Calu3 (cell line): ENCODE data around the gene SOCS3. TPM values are rescaled to one million over a fixed set of nuclear protein-coding genes. Genes with fewer than 3 reads are reported as not detected.

ENCODE experiments used
- BruUV-seq: library from RNA; stranded (reverse); fragments of 400-500 nt; replicated peaks from 2 replicates; lab custom pipeline; 2021; lab: Mats Ljungman, UMichigan
- CTCF ChIA-PET: fragments of 300-600 bp; sonication (Branson Sonifier 250); formaldehyde crosslinking; loops from one replicate; lab custom pipeline; 2022; ENCODE audit warnings: antibody characterized with exemption; lab: Charles Lee
- DNase-seq: peaks from one replicate; pipeline ENCODE4 v3.0.0; 2022
- H3K27ac Mint-ChIP-seq: one replicate; pipeline ENCODE4 v1.8.0; 2022; ENCODE audit warnings: mixed read lengths; ENCODE audit not compliant: unreplicated experiment
- H3K27me3 Mint-ChIP-seq: one replicate; pipeline ENCODE4 v1.8.0; 2022; ENCODE audit warnings: mixed read lengths; ENCODE audit not compliant: unreplicated experiment
- H3K36me3 Mint-ChIP-seq: one replicate; pipeline ENCODE4 v1.8.0; 2022; ENCODE audit warnings: mild to moderate bottlenecking, moderate library complexity, mixed read lengths; ENCODE audit not compliant: insufficient read depth, unreplicated experiment
- H3K4me1 Mint-ChIP-seq: one replicate; pipeline ENCODE4 v1.8.0; 2022; ENCODE audit warnings: mild to moderate bottlenecking, low read depth, mixed read lengths; ENCODE audit not compliant: unreplicated experiment
- H3K4me3 Mint-ChIP-seq: one replicate; pipeline ENCODE4 v1.8.0; 2022; ENCODE audit warnings: mild to moderate bottlenecking, low read depth, moderate library complexity, mixed read lengths; ENCODE audit not compliant: unreplicated experiment
- H3K9me3 Mint-ChIP-seq: one replicate; pipeline ENCODE4 v1.8.0; 2022; ENCODE audit warnings: low read depth, mixed read lengths; ENCODE audit not compliant: unreplicated experiment
- intact Hi-C: fragments of 100-400 bp; cut with micrococcal nuclease; formaldehyde crosslinking; loops from one replicate; pipeline ENCODE4 v1.10.0; 2022; ENCODE audit not compliant: unreplicated experiment
- total RNA-seq: library from RNA; stranded (reverse); gene quantifications from 2 replicates; pipeline ENCODE4 v1.2.3, GENCODE V29; 2022
- TF ChIP-seq, protein P1 (sequence below): fragments of 200-600 bp; IDR thresholded peaks from one replicate; pipeline ENCODE4 v1.8.0; 2022; ENCODE audit warnings: antibody characterized with exemption; ENCODE audit not compliant: unreplicated experiment

Gene SOCS3
- total RNA-seq, 1 experiment from 2014 or later = 39.5 TPM

DNA sequence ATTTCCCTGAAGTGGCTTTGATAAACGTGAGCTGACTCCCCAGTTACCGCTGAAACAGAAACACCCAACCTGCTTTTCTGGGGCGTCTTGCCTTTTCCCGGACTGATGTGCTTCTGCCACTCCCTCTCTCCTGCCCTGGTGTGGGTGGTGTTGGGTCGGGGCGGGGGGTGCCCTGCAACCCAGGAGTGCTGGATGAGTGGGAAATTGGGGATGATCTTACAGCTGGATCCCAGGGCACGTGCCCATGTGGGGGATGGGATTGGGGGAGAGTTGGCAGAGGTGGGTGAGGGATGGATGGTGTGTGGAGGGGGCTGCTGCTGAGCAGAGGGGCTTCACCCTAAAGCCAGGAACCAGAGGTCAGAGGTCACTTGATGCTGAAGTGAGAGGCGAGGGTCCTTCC lies 47.0 kb upstream of the SOCS3 start:
- no peak for DNase-seq
- Mint-ChIP-seq H3K27me3 (no peaks in the 10 kb centered on the region), H3K4me1 (peaks cover 29% of the 10 kb centered on the region), H3K4me3 (no peak overlapping the region), H3K9me3 (no peaks in the 10 kb centered on the region), H3K27ac (no peak overlapping the region), H3K36me3 (peaks cover 16% of the 10 kb centered on the region)
- CTCF ChIA-PET = no interaction called here
- TF ChIP-seq, protein P1, sequence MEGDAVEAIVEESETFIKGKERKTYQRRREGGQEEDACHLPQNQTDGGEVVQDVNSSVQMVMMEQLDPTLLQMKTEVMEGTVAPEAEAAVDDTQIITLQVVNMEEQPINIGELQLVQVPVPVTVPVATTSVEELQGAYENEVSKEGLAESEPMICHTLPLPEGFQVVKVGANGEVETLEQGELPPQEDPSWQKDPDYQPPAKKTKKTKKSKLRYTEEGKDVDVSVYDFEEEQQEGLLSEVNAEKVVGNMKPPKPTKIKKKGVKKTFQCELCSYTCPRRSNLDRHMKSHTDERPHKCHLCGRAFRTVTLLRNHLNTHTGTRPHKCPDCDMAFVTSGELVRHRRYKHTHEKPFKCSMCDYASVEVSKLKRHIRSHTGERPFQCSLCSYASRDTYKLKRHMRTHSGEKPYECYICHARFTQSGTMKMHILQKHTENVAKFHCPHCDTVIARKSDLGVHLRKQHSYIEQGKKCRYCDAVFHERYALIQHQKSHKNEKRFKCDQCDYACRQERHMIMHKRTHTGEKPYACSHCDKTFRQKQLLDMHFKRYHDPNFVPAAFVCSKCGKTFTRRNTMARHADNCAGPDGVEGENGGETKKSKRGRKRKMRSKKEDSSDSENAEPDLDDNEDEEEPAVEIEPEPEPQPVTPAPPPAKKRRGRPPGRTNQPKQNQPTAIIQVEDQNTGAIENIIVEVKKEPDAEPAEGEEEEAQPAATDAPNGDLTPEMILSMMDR = no peak
- BruUV-seq = no TSS peak
- intact Hi-C loops = no loop called here

- CTCF ChIA-PET = no interaction called here
- Mint-ChIP-seq H3K36me3 (peaks cover 16% of the 10 kb centered on the region), H3K4me3 (no peak overlapping the region), H3K9me3 (no peaks in the 10 kb centered on the region), H3K27ac (no peak overlapping the region), H3K27me3 (no peaks in the 10 kb centered on the region), H3K4me1 (peaks cover 29% of the 10 kb centered on the region)
- TF ChIP-seq, protein P1 = no peak
- no TSS peak for BruUV-seq
- no peak for DNase-seq
- intact Hi-C loops = no loop called here
These were observed 46.5 kb upstream of the SOCS3 start for GRCh38 chr17:78406396-78406795.

GRCh38 chr17:78403822-78404221 lies 43.9 kb upstream of the SOCS3 start:
- TF ChIP-seq, protein P1 = no peak
- Mint-ChIP-seq H3K27me3 (no peaks in the 10 kb centered on the region), H3K9me3 (no peaks in the 10 kb centered on the region), H3K4me3 (no peak overlapping the region), H3K27ac (no peak overlapping the region), H3K36me3 (peaks cover 34% of the 10 kb centered on the region), H3K4me1 (peaks cover 20% of the 10 kb centered on the region)
- CTCF ChIA-PET = no interaction called here
- BruUV-seq = no TSS peak
- intact Hi-C loops = no loop called here
- DNase-seq = no peak

GRCh38 chr17:78401891-78402290 lies 42.0 kb upstream of the SOCS3 start:
- H3K9me3 Mint-ChIP-seq = no peaks in the 10 kb centered on the region
- intact Hi-C loops = no loop called here
- no TSS peak for BruUV-seq
- peaks cover under 1% of the 10 kb centered on the region for H3K4me1 Mint-ChIP-seq
- TF ChIP-seq, protein P1 = no peak
- CTCF ChIA-PET = no interaction called here
- H3K36me3 Mint-ChIP-seq = peaks cover 43% of the 10 kb centered on the region
- no peaks in the 10 kb centered on the region for H3K27me3 Mint-ChIP-seq
- no peak for DNase-seq
- no peak overlapping the region for H3K27ac Mint-ChIP-seq
- no peak overlapping the region for H3K4me3 Mint-ChIP-seq
